A549 treated with Hydrocortisone at 1 μM for 4 hours (cell line): ENCODE results near the gene SLC52A3. TPM values are rescaled to one million over a fixed set of nuclear protein-coding genes. Genes with fewer than 3 reads are reported as not detected.

Source experiments
- total RNA-seq: library from RNA; stranded (reverse); fragments of 200-300 nt; extraction: Qiagen RNA extraction; gene quantifications from 5 replicates; pipeline ENCODE4 v1.2.3, GENCODE V29; 2022

SLC52A3 gene
- total RNA-seq: 0.37 to 0.67 TPM (median 0.52 TPM) in 5 replicates

GRCh38 chr20:768426-768978, at the start of gene SLC52A3:
Gene SLC52A3 (minus strand): TSS chr20:768500. CDS start chr20:765774, 2,726 bp downstream.

Other genes with a start within 250 kb of the SLC52A3 start
- gene CSNK2A1, start 224.7 kb downstream of the SLC52A3 start, total RNA-seq: 124 to 171 TPM (median 148 TPM) in 5 replicates
- gene TCF15, start 158.2 kb downstream of the SLC52A3 start, total RNA-seq: not detected in 5 replicates
- gene SRXN1, start 115.3 kb downstream of the SLC52A3 start, total RNA-seq: 173 to 220 TPM (median 194 TPM) in 5 replicates
- gene SCRT2, start 92.7 kb downstream of the SLC52A3 start, total RNA-seq: 0.02 TPM in 1 of 5 replicates, not detected in the others
- 7.1 to 11.6 TPM (median 9.8 TPM) in 5 replicates for gene FAM110A, start 65.2 kb upstream of the SLC52A3 start, total RNA-seq
- gene ANGPT4, start 147.8 kb upstream of the SLC52A3 start, total RNA-seq: 0.02 to 0.05 TPM (median 0.03 TPM) in 5 replicates
- not detected in 5 replicates for gene RSPO4, start 233.8 kb upstream of the SLC52A3 start, total RNA-seq